ENCODE data around the gene LY6G6F. TPM values are rescaled to one million over a fixed set of nuclear protein-coding genes. Genes with fewer than 3 reads are reported as not detected.
A peak's percentile ranks its signal among the peaks of the same experiment; 100 is the strongest.

The LY6G6F gene
- total and polyA plus RNA-seq, 2 of the 13 experiments (the other 11 are each of a cell fraction or from before 2014, with no cell fraction given) = not detected

GRCh38 chr6:31734247-31734820, 27.7 kb downstream of the LY6G6F start (continued):
- TF ChIP-seq TFAP4 (IDR thresholded peaks at IDR 0.05; ENCODE audit: borderline replicate concordance, low read depth) = peak; percentile 63; the same call in 1 of the 2 replicates
- TF ChIP-seq MIXL1 (CRISPR knock-in tag; IDR thresholded peaks at IDR 0.05) = no peak
- no peak for TF ChIP-seq ZNF737 (CRISPR knock-in tag; IDR thresholded peaks at IDR 0.05; ENCODE audit: borderline replicate concordance)
- 0 out of 2 replicates have a peak, but pooled peaks have one; percentile 20 for TF ChIP-seq ZSCAN29 (CRISPR knock-in tag; conservative IDR thresholded peaks at IDR 0.05)
- peak; percentile 9; the same call in 1 of the 2 replicates for TF ChIP-seq ZNF704 (CRISPR knock-in tag; IDR thresholded peaks at IDR 0.05; ENCODE audit: borderline replicate concordance)
- TF ChIP-seq GABPB1 (CRISPR knock-in tag; IDR thresholded peaks at IDR 0.05) = no peak
- peak; percentile 87; the same call in 1 of the 2 replicates for TF ChIP-seq ZMAT3 (CRISPR knock-in tag; conservative IDR thresholded peaks at IDR 0.05)
- TF ChIP-seq SALL1 (CRISPR knock-in tag; IDR thresholded peaks at IDR 0.05) = peak; percentile 39; the same call in 1 of the 2 replicates
- TF ChIP-seq HDAC2 (CRISPR knock-in tag; IDR thresholded peaks at IDR 0.05) = 0 out of 2 replicates have a peak, but pooled peaks have one; percentile 9
- TF ChIP-seq HOXD1 (CRISPR knock-in tag; IDR thresholded peaks at IDR 0.05) = peak; percentile 85
- TF ChIP-seq PRDM4 (CRISPR knock-in tag; IDR thresholded peaks at IDR 0.05; ENCODE audit: borderline replicate concordance) = no peak
- TF ChIP-seq SNAPC2 (CRISPR knock-in tag; IDR thresholded peaks at IDR 0.05) = 0 out of 2 replicates have a peak, but pooled peaks have one; percentile 25
- 0 out of 2 replicates have a peak, but pooled peaks have one; percentile 17 for TF ChIP-seq ATF7 (IDR thresholded peaks at IDR 0.05)
- no peak for TF ChIP-seq ATF7 (CRISPR knock-in tag; IDR thresholded peaks at IDR 0.05)
- TF ChIP-seq RELA (CRISPR knock-in tag; IDR thresholded peaks at IDR 0.05) = 0 out of 2 replicates have a peak, but pooled peaks have one; percentile 13
- TF ChIP-seq POLR2A (IDR thresholded peaks at IDR 0.05; ENCODE audit: insufficient read depth in 1 of 2, low read depth in 2 of 2, low read length in 2 of 2) = 0 out of 4 replicates have a peak, but pooled peaks of 1 of the 2 experiments have one; percentile 1
- TF ChIP-seq ZNF556 (CRISPR knock-in tag; IDR thresholded peaks at IDR 0.05; ENCODE audit: borderline replicate concordance) = peak; percentile 53; the same call in 1 of the 2 replicates
- no peak for TF ChIP-seq MAZ (IDR thresholded peaks at IDR 0.05; ENCODE audit: borderline replicate concordance, low read depth, low read length)
- TF ChIP-seq MAZ (CRISPR knock-in tag; IDR thresholded peaks at IDR 0.05; ENCODE audit: low read depth) = 0 out of 2 replicates have a peak, but pooled peaks have one; percentile 19
- TF ChIP-seq ZNF18 (CRISPR knock-in tag; IDR thresholded peaks at IDR 0.05; ENCODE audit: insufficient replicate concordance) = peak; percentile 60
